HG03432 (cell line): ENCODE measurements around the gene OFD1.
"Not testable (repeated sequence)": the region's sequence is repeated elsewhere in the genome, so short reads cannot be mapped to it uniquely, and the experiment has no call there.

Experiments
- ATAC-seq: cut with Tn5 transposase; IDR thresholded peaks from one replicate; pipeline ENCODE4 v1.9.1; 2021; ENCODE audit warnings: mild to moderate bottlenecking, moderate library complexity; ENCODE audit not compliant: unreplicated experiment

Gene OFD1

DNA sequence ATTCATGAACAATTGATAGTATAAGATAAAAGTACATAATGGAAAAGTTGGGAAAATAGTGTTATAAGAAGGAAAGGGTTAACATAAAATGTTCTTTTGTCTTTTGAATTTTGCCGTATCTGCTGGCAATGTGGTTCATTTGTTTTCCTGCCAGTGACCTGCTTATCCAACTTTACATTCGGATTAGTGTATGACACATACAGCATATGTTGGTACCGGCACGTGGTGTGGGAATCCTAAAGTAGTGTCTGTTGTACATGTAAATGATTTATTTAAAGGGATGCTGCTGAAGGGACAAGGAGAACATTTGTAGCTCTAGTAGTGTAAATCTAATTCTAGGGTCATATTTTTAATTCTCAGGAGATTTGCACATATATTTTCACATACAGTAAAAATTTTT, 34.2 kb upstream of the OFD1 start:
- ATAC-seq, result no peak

DNA sequence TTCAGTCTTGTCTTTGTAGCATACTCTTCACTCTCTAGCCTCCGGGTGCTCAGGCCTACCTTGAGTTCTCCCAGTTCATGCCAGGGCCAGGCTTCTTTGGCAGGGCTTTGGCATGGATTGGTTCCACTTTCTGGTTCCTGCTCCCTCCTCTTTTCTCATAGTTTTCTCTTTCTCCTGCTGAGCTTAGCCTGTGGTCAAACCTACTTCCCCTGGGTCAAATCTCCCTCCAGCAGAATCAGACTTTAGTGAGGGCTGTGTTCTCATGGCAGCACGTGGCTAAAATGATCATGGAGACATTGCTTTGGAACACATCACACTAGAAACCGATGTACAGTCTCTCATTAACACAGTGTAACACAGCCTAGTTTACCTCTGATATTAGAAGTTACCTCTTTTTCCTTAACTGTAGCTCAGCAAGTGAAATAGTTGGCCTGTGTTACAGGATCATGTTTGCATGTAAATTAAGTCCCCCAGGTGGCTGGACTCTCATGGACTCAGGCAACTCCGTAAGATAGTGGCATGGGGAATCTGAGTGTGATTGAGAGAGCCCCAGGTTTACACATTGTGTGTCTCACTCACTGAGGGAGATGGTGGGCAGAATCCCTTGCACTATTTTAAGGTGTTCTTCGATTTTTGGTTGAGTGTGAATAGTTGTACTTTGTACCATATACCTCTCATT, 32.3 kb upstream of the OFD1 start:
- no peak for ATAC-seq

DNA sequence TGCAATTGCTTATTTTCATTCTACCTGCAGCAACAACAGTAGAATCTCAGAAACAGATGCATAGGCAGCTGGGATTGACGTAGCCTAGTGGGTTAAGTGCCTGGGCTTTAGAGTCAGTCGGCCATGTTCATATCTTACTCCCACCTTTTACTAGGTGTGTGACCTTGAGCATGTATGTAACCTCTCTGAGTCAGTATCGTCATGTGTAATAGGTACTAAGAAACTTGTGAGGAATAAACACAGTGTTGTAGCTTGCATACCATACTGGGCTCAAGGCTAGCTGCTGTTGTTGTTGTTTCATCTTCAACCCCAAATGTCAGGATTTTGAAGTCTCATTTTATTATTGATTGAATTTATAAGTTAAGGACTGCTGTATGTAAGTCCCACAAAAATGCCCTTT, 31.4 kb upstream of the OFD1 start:
- ATAC-seq, result no peak

DNA sequence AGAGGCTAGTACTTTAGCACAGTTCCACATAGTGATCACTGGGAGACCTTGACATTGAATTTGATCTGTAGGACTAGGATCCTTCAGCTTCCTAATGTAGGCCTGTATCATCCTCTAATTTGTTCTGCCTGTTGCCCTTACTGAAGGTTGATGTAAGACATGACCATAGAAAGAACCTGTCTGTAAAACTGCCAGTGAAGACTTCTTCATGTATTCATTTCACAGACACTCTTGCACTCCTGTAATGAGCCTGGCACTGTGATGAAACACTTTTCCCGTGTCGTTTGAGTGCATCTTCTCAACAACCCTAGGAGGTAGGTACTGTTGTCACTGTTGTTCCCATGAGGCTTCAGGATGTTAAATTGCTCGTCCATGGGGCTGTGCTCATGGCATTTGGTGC, 31.0 kb upstream of the OFD1 start:
- no peak for ATAC-seq

DNA sequence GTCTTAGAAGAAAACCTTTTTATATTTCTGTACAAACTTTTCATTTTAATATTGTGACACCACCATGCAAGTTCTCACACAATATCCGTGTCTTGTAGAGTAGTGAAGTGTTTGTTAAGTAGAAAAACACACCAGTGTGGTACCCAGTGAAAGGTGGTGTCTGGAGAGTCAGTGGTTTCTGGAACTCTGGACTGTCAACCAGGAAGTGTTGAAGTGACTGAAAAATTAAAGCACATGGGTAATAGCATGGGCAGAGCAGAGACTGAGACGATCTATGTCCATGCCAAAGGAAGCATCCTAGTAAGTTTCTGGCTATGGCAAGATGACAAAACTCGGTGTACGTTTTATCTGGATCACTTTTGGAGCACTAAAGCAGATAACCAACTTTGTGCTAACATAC, 23.4 kb upstream of the OFD1 start:
- no peak for ATAC-seq

DNA sequence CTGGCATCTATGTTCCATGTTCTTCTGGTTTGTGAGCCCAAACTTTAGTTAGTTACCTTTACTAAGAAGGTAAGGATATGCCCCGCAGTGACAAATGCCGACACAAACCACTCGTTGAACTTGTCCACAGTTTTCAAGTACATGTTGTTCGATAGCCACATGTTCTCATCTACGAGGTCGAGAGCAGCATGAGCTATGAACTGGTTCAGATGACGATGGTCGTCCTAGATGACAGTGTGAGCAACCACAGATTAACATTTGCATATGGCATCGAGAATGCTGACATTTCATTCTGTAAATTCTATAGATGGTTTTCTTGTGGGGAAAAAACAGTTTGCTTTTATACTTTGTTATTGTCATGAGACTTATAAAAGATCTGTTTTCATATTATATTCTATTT, 18.1 kb upstream of the OFD1 start:
- no peak for ATAC-seq

DNA sequence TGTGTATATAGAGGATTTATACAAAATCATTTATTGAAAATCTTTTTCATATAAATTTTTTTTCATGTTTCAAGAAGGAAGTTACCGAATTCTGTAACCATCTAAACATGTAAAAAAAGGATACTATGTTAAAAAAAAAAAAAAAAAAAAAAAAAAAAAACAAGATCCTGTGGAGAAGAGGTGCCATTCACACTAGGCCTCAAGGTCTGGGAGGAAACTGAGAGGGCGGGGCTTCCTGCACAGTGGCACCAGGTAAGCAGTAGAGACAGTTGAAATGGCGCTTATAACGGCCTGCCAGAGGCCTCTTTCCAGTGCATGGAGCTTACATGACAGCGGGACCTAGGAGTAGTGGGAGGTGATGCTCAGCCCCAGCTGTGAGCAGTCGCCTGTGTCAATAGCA, 17.6 kb upstream of the OFD1 start:
- no peak for ATAC-seq

DNA sequence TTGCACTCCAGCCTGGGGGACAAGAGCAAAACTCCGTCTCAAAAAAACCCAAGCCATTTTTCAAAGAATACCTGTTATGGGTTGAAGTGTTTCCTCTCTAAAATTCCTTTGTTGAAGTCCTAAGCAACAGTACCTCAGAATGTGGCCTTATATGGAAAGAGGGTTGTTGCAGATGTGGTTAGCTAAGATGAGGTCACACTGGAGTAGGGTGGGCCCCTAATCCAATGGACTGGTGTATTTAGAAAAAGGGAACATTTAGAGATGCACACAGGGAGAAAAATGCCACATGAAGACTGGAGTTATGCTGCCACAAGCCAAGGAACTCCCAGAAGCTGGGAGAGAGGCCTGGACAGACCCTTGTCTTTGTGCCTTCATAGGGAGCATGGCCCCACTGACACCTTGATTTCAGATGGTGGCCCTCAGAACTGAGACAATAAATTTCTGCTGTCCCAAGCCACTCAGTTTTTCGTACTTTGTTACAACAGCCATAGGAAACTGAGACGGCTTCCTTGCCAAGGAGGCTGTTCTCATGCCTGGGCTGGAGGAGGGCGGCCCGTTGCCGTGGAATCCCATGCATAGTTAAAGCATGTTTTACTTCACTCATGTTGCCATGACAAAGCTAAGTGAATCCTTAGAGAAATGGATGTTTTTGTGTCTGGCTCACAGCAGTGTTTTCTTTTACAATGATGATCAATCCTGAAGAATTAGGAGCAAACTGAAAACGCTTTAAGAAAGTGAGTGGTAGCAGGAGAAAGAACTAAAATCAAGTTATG, 16.7 kb upstream of the OFD1 start:
- no peak for ATAC-seq

DNA sequence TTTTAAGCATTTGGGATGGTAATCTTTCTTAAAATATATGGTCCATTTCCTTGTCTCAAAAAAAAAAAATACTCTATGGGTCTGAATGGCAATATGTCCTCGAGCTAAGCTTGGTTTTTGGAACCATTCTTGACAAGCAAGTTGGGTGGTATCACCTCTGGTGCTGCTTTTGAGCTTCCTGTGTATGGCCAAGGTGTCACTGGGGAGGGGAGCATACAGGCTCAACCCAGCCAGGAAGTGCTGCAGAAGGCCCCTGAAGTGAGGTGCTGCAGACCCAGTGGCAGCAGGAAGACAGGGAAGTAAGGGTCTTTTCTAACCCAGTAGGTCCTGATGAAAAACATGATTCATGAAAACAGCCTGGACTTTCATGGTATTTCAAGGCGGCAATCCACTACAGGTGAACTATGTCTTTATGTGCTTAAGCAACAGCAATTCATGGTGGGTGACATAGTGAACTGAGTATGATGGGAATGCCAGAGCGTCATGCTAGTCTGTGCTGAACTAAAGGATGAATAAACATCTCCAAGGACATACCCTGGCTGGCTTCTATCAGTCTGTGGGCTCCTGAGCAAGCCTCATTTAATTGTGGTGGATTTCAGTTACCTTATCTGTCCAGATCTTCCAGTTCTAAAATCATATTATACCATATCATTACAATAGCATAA, 15.2 kb upstream of the OFD1 start:
- no peak for ATAC-seq

DNA sequence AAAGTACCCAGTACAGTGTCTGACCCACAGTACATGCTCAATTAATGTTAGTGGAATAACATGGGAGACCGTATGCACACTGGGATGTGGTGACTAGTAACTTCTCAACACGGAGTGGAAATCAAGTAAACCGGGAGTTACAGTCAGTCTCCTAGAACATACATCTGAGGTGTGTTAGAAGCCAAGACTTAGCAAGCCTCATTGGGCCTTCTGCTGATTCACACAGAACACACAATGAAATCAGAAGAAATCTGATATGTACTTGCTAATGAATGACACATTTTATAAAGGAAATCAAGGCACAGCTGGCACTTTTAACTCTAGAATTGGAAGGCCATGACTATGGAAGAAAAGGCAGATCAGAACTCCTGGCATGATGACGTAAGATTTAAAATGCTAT, 13.2 kb upstream of the OFD1 start:
- ATAC-seq, result no peak

DNA sequence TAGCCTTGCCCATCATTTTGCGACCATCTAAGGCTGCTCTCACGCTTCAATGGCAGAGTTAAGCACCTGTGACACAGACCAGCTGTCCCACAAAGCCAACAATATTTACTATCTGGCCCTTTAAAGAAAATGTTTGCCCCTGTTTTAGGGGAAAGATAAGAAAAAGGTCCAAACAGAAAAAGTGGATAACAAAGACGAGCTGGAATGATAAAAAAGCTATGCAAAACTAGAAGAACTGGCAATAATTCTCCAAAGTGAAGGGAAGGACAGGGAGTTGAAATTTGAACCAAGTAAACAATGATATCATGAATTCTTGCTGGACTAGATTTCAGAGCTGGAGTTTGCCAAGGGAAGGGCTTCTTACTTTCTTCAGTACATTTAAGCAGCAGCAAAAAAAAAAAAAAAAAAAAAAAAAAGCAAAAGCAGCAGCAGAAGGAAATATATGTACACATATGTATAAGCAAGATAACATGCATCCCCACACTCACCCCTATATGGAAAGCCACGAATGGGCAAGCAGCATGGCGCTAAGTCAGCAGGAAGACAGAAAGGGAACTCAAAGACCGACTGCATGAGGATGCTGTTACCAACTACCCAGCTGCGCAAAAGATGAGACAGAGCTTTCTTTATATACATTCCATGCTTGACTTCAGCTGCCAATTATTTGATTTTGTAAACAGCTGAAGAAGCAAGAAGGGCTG, 12.6 kb upstream of the OFD1 start:
- ATAC-seq, result no peak

DNA sequence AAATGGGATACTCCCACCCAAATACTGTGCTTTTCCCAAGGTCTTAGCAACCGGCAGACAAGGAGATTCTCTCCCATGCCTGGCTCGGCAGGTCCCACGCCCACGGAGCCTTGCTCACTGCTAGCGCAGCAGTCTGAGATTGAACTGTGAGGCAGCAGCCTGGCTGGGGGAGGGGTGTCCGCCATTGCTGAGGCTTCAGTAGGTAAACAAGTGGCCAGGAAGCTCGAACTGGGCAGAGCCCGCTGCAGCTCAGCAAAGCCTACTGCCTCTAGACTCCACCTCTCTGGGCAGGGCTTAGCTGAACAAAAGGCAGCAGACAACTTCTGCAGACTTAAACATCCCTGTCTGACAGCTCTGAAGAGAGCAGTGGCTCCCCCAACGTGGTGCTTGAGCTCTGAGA, 9.7 kb upstream of the OFD1 start:
- not testable (repeated sequence) for ATAC-seq

DNA sequence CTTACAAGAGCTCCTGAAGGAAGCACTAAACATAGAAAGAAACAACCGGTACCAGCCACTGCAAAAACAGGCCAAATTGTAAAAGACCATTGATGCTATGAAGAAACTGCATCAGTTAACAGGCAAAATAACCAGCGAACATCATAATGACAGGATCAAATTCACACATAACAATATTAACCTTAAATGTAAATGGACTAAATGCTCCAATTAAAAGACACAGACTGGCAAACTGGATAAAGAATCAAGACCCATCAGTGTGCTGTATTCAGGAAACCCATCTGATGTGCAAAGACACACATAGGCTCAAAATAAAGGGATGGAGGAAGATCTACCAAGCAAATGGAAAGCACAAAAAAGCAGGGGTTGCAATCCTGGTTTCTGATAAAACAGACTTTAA, 8.0 kb upstream of the OFD1 start:
- ATAC-seq, result not testable (repeated sequence)

DNA sequence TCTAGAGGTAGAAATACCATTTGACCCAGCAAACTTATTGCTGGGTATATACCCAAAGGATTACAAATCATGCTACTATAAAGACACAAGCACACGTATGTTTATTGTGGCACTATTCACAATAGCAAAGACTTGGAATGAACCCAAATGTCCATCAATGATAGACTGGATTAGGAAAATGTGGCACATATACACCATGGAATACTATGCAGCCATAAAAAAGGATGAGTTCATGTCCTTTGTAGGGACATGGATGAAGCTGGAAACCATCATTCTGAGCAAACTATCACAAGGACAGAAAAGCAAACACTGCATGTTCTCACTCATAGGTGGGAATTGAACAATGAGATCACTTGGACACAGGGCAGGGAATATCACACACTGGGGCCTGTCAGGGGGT, 4.0 kb upstream of the OFD1 start:
- not testable (repeated sequence) for ATAC-seq

DNA sequence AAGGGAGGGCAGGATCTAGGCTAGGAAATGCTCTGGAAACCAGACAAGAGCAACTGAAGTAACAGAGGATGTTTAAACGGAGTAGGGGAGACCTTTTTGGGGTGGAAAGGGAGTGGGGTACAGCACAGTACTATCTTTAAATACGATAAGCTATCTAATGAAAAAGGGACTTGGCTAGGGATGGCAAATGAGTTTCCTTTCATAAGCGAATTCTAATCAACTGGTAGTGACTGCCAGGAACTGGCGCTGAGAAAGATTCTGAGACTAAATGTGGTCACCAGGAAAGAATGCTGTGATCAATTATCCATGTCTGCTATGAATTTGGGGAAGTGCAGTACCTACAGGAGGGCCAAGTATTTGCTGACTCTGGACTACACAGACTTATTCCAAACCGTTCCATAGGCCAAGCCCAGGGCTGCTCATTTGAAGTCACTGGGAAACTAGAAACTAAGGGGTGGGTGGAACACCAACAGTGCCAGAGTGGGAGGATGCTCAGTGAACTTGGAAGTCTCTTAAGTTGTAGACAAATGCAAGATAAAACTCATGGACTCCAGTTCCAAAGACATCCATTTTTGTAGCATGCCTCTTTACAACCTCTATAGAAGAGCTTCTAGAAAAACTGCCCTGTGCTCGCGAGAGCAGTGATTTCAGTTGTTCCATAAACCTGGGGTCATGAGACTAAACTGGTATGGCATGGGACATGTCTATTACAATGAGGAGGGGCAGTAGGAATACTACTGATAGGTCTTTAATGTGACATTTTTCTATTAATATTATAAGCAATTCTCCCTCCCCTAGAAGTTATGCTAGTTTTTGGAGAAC, 2.1 kb upstream of the OFD1 start:
- ATAC-seq, result no peak

DNA sequence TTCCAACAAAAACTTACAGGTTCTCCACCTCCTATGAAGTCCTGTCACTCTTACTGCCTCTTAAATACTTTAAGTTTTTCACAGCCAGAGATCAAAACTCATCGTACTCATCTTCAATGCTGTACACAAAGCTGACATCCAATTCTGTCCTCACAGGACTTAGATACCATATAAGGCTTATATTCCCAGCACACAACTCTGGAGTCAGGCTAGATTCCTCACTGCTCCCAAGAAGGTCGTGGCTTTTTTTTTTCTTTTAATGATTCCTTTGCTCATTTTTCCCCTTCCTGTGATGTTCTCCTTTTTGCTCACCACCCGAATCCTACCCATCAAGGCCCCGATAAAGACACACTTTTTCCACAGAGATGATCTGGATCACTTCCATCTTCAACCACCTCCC, 1.0 kb upstream of the OFD1 start:
- no peak for ATAC-seq

DNA sequence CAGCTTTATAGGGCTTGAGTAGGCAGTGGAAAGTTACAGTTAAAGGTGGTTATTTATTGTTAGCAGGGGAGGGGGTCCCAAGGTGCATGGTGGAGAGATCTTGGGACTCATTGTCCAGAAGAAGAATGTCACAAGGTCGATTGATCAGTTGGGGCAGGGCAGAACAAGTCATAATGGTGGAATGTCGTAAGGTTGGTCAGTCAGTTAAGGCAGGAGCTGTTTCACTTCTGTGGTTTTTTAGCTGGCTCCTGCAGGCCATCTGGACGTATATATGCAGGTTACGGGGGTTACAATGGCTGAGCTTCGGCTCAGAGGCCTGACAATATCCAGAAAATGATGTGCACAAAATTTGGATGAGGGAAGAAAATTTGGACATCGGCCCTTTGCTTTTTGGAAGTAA, 7.1 kb downstream of the OFD1 start:
- ATAC-seq, result no peak

DNA sequence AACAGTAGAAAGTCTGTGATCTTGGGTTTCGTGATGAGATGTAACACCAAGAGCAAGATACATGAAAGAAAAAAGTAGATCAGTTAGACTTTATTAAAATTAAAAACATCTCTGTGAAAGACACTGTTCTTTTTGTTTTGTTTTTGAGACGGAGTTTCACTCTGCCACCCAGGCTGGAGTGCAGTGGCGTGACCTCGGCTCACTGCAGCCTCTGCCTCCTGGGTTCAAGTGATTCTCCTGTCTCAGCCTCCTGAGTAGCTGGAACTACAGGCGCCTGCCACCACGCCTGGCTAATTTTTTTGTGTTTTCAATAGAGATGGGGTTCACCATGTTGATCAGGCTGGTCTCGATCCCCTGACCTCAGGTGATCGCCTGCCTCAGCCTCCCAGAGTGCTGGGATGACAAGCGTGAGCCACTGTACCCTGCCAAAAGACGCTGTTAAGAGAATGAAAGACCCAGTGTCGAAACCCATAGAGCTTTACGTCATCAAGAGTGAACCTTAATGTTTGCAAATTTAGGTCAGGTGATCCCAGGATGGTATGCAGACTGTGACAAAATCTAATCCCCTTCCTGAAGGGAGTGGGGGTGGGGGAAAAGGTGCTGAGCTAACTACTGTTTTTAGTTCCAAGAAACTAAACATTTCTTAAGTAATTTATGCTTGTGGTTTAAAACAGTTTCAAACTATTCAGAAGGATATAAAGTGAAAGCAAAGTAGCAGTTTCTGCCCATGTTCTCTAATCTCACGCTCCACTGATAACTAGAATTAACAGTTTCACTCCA, 8.0 kb downstream of the OFD1 start:
- peak; percentile 96 for ATAC-seq

DNA sequence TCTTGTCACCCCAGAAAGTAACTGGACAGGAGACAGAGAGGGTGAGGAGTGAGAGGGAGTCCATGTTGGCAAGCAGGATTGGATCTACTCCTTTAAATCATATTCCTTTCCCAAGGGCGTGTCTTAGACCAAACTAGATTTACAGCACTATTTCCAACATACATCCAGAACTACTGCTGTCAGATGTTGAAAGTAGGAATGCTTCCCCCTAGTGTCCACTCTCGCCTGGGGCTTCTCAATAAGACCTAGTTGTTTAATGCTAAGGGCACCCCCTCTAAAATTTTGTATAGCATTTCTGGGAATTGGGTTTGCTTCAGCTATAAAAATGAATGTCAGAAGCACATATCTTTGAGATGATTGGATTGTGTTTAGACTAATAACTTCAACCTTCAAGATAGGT, 13.3 kb downstream of the OFD1 start:
- ATAC-seq, result no peak

DNA sequence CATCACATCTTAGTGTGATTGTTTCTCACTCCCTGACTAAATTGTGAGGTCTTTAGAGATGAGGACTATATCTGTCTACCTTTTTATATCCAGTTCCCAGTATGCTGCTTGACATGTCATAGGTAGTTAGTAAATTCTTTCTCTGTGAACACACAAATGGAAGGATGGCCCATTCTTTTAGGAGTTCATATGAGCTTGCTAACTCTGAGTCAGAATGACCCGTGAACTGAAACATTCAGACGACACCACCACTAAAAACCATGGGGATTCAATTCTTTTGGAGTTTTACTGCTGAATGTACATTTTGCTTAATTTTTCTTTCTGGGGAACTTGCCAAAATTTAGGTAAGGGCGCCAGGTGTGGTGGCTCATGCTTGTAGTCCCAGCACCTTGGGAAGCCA, 13.9 kb downstream of the OFD1 start:
- ATAC-seq, result no peak
